AG09309 (cell line): ENCODE results near the gene CEP112.

Source experiments
- DNase-seq: peaks from one replicate; pipeline ENCODE4 v3.0.0-alpha.2; 2010; ENCODE audit warnings: low read depth
- H3K4me3 ChIP-seq: 2 replicates; pipeline ENCODE4 v1.5.1; 2011; ENCODE audit warnings: mild to moderate bottlenecking, low read depth, low read length, moderate library complexity; ENCODE audit not compliant: control insufficient read depth
- CTCF ChIP-seq: IDR thresholded peaks from 2 replicates; pipeline ENCODE4 v1.5.1; 2011; ENCODE audit warnings: mild to moderate bottlenecking, low read depth, low read length, inconsistent platforms; ENCODE audit not compliant: insufficient read depth, control insufficient read depth; ENCODE audit errors: missing control alignments

Gene CEP112

GRCh38 chr17:66123163-66123562 lies 68.8 kb downstream of the CEP112 start:
- TF ChIP-seq CTCF, result no peak
- DNase-seq, result peak; percentile 4
- no peak overlapping the region for H3K4me3 ChIP-seq

- peak; percentile 8 for DNase-seq
- no peak overlapping the region for H3K4me3 ChIP-seq
- TF ChIP-seq CTCF, result no peak
Observed at GRCh38 chr17:66115246-66115645, 76.7 kb downstream of the CEP112 start.

GRCh38 chr17:66114609-66115008 lies 77.3 kb downstream of the CEP112 start:
- TF ChIP-seq CTCF, result no peak
- no peak overlapping the region for H3K4me3 ChIP-seq
- DNase-seq, result no peak

GRCh38 chr17:66107731-66108130 lies 84.2 kb downstream of the CEP112 start:
- no peak for DNase-seq
- TF ChIP-seq CTCF, result no peak

GRCh38 chr17:66098040-66098439 lies 93.9 kb downstream of the CEP112 start:
- no peak for DNase-seq
- no peak overlapping the region for H3K4me3 ChIP-seq
- no peak for TF ChIP-seq CTCF

More at GRCh38 chr17:66107731-66108130, 84.2 kb downstream of the CEP112 start:
- no peak overlapping the region for H3K4me3 ChIP-seq

- DNase-seq, result no peak
- no peak overlapping the region for H3K4me3 ChIP-seq
- no peak for TF ChIP-seq CTCF
Observed at GRCh38 chr17:66094727-66095126, 97.2 kb downstream of the CEP112 start.

- no peak overlapping the region for H3K4me3 ChIP-seq
- no peak for TF ChIP-seq CTCF
- no peak for DNase-seq
Observed at GRCh38 chr17:66091445-66092080, 100.4 kb downstream of the CEP112 start.
